ENCODE measurements around the gene NKAIN2.
"Not testable (repeated sequence)": the region's sequence is repeated elsewhere in the genome, so short reads cannot be mapped to it uniquely, and the experiment has no call there.

The NKAIN2 gene

DNA sequence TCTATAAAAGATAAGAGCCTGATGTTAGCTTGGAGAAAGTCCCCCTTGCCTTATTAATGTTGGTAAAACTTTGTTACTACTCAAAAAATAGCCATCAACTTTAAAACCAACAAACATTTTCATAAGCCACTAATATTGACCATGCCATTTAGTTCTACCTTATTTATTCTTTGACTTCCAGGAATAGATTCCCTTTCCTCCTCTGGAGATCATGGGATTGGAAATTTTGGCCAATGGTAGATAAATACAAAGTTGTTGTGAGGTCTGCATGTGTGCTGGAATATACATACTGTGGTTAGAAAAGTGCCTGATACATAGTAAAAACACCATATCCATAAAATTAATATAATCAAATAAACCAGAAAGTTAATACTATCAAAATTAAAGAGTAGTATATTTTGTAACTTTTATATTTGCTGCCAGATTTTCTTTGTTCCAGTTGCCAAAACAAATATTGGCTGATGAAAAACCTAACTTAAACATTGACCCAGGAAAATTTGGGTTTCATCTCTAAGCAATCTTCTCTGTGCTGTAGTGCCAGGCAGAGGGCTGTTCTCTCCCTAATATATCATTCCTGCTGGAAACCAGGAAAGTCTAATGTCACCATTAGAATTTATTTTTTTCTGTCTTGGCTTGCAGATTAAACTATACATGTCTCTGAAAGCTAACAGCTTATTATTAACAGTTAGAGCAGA lies 169.1 kb downstream of the NKAIN2 start:
- no peak for DNase-seq

DNA sequence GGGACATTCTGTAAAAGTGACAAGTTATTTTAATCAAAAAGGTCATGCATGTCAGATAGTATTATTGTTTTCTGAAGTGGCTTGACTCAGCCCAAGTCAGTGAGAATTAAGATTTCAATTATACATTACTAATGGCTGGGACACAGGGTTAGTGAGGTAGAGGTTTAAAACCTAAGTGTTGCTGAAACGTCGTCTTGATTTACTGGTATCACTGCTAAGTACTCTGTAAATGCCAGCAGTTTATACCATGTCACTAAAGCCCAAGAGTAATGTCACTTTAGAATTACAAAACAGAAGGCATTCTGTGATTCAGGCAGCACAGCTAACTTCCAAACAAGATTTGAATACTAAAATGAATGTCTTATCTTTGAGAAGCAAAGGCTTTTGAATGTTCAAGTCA lies 176.6 kb downstream of the NKAIN2 start:
- no peak for DNase-seq

DNA sequence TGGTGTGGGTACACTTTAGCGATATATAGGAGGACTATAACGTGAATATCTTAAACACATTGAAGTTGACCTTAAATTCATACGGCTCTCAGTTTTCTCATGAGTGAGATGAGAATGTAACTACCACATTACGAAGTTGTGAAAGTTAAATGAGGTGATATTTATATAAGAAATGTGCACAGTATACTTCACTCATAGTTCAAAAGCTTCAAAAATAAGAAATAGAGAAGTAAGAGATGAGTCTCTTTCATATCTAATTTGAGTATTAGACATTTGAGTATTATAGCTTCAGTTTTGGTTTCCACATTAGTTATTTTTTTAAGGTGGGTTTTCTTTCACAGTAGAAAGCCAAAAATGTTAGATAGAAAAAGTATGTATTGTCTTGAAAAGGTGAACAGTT lies 183.3 kb downstream of the NKAIN2 start:
- no peak for DNase-seq

- not testable (repeated sequence) for DNase-seq
Observed at GRCh38 chr6:123989918-123990317, 186.3 kb downstream of the NKAIN2 start.

DNA sequence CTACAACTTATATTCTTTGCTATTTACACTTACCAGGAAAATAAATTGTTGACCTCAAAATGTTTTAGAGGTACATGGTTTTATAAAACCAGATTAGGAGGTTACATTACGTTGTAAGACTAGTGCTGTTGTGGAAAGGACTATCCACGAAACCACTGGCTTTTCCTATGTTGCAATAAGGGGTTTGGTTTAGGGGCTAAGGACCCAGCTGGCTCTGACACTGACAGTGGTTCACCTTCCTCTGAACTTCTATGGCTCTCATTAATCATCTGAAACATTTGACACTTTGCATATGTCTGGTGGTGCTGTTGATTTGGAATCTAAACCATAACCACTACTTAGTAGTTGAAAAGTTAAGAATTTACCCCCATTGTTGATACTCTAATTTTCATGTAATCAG lies 186.7 kb downstream of the NKAIN2 start:
- no peak for DNase-seq

GRCh38 chr6:123994168-123994567 lies 190.5 kb downstream of the NKAIN2 start:
- no peak for DNase-seq

GRCh38 chr6:123994891-123995635 lies 191.4 kb downstream of the NKAIN2 start:
- DNase-seq: no peak

DNA sequence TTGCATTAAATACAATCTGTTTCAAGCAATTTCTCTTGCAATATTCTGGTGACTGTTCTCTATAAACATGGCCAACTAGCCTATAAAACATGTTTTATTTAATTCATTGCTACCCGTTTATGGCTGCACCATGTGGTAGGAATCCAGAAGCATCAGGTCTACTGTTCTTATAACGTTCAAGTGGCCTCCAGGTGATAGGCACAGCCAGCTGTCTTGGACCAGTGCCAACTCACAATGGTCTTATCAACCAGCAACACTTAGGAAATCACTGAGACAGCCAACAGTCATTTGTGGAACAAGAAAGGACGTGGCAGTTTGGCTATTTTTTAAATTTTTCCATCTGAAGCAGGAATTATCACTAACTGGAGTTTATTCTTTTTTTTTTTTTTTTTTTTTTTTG lies 193.6 kb downstream of the NKAIN2 start:
- no peak for DNase-seq

DNA sequence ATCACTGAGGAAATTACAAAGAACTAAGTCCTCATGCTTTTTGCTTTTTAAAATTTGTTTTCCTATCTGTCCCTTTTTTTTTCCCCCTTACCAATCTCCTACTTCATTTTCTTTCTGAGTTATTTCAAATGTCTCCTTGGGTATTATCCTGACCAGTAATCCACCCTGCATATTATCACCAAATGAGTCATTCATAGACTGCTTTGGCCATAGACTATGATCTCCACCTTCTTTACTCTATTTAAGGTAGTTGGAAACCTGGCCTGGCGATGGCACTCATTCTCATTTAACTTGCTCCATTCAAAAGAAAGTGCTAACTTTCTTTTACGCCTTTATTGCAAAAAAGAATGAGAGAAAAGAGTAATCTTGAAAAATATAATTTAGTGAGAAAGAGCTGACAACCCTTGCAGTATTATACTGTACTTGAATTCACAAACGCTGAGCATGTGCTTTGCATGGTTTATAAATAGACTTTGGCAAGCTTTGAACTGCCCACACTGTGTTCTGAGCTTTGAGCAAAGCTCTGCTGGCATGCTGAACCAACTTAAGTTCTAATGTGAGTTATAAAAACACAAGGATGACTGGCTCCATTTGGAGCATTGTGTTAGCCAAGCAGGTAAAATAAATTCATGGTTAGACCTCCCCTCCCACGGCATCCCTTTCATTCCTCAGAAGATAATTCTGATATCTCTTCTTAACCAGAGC lies 198.9 kb downstream of the NKAIN2 start:
- no peak for DNase-seq

DNA sequence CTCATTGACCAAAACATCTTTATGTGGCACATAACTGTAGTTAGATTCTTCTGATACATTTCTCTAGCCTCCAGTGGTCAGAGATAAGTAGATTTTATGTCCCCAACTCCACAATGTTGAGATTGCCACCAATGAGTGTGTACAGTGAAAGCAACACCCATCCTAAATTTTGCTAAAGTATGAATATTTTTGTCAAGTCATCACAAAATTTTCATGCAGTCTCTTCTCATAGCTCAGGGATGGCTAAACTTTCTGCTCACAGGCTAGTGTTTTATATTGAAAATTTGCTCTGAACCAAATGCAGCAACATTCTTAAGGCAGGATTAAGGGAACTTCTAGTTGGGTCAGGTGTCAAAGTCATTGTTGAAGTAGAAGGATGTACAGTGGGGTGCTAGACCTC lies 203.6 kb downstream of the NKAIN2 start:
- no peak for DNase-seq

DNA sequence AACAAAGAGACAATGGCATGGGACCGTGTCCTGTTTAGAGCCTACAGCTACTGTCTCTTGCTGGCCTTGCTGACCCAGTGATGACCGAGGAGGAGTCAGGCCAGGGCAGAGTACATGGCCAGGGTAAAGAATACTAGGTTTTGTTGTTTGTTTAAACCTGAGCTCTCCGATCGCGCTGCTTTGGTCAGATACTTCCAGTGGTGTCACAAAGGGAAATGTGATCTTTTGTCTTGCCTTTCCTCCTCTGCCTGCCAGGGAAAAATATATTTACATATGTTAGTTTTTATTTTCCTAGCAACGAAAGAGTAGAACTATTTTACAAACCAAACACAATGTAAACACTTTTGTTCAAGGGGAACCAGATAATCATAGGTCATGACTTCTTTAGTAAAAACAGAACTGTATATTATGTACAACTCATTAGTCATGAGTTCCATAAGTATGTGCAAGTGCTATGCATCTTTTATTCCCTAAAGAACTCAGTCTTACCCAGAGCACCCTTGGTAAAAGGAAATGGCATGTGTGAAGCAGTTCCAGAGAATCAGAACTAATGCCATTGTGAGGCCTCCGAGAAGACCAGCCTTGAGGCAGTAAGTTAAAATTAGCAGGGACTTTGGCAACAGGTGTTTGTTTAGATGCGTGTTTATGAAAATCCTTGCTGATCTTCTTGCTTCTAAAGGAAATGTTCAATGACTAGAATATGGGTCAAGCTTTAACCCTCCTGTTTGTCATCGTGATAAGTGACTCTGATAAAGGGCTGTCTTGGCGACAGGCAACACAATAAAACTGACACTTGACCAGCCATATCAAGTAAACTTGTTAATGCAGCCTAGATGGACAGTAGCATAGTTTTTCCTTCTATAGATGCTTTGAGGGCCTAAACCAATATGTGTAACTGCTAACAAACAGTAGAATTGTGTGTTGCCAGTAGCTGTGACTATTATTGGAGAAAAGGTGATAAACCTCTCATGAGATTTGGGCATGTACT lies 204.6 kb downstream of the NKAIN2 start:
- no peak for DNase-seq

- DNase-seq: no peak
Observed at GRCh38 chr6:124008988-124009765, 205.5 kb downstream of the NKAIN2 start.

- DNase-seq: no peak
Observed at GRCh38 chr6:124010574-124010973, 206.9 kb downstream of the NKAIN2 start.

DNA sequence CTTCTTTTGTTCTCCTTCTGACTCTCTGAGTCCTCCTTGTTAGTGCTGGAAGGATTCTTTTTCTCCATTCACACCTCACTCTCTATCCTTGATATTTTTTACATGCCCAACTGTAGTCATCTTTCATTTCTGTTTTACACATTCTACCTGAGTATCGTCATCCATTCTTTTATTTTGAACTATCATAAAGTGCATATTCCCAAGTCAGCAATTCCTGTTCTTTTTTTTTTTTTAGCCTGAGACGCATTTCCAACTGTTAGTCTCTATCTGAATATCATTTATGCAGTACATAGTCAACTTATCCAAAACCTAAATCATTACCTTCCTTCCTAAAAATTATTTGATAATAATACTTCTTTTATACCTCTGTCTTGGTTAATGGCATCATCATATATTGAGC lies 207.5 kb downstream of the NKAIN2 start:
- DNase-seq: no peak

DNA sequence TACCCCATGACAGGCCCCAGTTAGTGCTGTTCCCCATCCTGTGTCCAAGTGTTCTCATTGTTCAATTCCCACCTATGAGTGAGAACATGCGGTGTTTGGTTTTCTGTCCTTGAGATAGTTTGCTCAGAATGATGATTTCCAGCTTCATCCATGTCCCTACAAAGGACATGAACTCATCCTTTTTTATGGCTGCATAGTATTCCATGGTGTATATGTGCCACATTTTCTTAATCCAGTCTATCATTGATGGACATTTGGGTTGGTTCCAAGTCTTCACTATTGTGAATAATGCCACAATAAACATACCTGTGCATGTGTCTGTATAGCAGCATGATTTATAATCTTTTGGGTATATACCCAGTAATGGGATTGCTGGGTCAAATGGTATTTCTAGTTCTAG lies 218.4 kb downstream of the NKAIN2 start:
- DNase-seq: not testable (repeated sequence)

GRCh38 chr6:124022641-124023040 lies 219.0 kb downstream of the NKAIN2 start:
- DNase-seq: no peak

GRCh38 chr6:124026694-124027093 lies 223.0 kb downstream of the NKAIN2 start:
- DNase-seq: no peak

DNA sequence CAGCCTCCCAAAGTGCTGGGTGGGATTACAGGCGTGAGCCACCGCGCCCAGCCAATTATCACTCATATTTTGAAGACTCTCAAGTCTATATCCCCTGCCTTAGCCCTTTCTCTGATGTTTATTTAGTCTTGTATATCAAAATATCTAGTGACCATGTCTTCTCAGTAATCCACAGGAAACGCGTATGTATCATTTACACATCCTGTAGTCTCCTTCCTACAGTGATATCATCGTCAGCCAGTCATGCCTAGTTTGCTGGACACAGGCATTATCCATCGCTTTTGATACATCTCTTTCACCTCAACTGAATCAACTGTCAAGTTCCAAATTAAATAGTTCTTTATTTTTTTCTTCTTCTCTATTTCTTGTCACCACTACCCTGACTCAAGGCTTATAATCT lies 223.7 kb downstream of the NKAIN2 start:
- no peak for DNase-seq

DNA sequence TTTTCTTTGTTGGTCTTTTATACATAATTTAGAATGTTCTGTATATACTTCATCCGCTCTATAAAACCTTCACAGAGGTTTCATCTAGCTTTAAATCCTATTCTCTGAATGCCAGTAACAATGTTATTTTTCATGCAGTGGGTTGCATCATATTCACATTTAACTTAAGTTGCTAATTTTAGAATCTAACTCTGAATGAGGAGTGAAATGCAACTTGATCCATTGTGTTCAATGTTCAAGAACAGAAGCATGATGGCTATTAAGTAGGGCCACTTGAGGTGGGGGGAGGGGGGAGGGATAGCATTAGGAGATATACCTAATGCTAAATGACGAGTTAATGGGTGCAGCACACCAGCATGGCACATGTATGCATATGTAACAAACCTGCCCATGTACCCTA lies 224.5 kb downstream of the NKAIN2 start:
- no peak for DNase-seq

DNA sequence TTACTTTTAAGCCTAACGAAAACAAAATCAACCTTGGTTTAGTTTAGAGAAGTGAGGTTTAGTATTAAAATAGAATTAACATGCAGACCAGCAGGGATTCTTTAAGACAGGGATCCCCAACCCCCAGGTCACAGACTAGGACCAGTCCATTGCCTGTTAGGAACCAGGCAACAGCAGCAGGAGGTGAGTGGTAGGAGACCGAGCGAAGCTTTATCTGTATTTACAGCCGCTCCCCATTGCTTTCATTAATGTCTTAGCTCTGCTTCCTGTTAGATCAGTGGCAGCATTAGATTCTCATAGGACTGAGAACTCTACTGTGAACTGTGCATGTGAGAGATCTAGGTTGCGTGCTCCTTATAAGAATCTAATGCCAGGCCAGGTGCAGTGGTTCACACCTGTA lies 225.9 kb downstream of the NKAIN2 start:
- DNase-seq: no peak

DNA sequence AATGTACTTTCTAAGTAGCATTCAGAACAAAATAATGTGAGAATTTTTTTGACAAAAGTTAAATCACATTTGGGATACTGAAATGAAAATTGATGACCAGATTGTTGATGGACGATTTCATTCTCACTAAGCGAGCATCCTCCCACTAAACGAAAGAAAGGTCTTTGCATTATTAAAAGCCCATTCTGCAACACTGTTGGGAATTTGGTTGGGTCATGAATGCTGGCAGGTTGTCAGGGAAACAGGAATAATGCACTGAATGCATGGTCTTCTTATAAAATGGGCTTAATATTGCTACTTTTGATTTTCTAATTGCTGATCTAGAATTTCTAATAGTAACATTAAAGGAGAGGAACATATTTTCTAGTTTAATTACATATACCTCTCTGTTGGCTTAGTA lies 229.8 kb downstream of the NKAIN2 start:
- no peak for DNase-seq

DNA sequence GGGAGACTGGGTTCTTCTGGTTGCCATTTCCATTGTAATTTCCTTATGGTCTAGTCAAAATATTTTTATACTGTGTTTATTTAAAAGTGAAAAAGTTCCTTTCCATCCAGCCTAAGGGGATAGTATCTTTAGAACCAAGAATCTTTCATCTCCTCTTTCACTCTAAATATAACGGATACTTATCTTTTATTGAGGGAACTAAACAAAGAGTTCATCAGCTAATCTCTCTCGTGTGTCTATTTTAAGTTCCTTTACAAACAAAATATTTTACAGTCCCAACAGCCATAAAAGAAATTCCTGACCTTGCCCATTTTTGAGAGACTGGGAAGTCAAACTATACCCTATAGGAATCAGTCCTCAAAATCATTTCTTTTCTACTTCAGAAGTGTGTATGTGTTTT lies 232.7 kb downstream of the NKAIN2 start:
- DNase-seq: no peak
